ENCODE results near the gene GYPA. TPM values are rescaled to one million over a fixed set of nuclear protein-coding genes. Genes with fewer than 3 reads are reported as not detected.
"Not testable (repeated sequence)": the region's sequence is repeated elsewhere in the genome, so short reads cannot be mapped to it uniquely, and the experiment has no call there.

GYPA gene
- total RNA-seq, 6 experiments from 2014 or later = 0.20 to 3.6 (median 1.4) TPM; not detected in 3

DNA sequence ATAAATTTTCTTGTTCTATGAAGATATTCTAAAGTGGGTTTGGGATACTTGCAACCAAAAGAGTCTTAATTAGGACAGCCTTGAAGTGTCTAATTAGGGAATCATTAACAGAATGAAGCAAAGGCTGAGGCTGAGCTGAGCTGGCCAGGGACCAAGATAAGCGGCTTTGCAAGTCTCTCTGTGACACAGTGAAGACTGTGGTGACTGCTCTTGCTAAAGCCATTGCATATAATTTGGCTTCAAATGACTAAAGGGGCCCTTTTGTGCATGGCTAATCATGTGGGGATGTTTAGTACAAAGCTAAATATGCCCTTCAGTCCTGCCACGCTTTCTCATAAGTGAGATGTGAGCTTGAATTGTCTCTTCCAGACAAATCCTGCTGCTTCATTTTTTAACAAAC is 31.2 kb upstream of the GYPA start:
- Histone ChIP-seq H3K27me3 (no peaks in the 10 kb centered on the region), H3K4me3 (no peak overlapping the region), H3K9me3 (no peaks in the 10 kb centered on the region), H3K36me3 (no peaks in the 10 kb centered on the region), H3K4me1 (no peaks in the 10 kb centered on the region), H3K27ac (no peak overlapping the region)
- DNase-seq = no peak
- no peak for TF ChIP-seq POLR2A (IDR thresholded peaks at IDR 0.05)
- TF ChIP-seq, protein P1, sequence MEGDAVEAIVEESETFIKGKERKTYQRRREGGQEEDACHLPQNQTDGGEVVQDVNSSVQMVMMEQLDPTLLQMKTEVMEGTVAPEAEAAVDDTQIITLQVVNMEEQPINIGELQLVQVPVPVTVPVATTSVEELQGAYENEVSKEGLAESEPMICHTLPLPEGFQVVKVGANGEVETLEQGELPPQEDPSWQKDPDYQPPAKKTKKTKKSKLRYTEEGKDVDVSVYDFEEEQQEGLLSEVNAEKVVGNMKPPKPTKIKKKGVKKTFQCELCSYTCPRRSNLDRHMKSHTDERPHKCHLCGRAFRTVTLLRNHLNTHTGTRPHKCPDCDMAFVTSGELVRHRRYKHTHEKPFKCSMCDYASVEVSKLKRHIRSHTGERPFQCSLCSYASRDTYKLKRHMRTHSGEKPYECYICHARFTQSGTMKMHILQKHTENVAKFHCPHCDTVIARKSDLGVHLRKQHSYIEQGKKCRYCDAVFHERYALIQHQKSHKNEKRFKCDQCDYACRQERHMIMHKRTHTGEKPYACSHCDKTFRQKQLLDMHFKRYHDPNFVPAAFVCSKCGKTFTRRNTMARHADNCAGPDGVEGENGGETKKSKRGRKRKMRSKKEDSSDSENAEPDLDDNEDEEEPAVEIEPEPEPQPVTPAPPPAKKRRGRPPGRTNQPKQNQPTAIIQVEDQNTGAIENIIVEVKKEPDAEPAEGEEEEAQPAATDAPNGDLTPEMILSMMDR (IDR thresholded peaks at IDR 0.05) = no peak
- 50% methylated on average over 1 of the region's 2 CpGs for WGBS (ENCODE audit: insufficient coverage, low coverage, low lambda C conversion rate, missing lambda C conversion rate)
- intact Hi-C loops (cut with DNase I) = loop anchor here (10.0 kb wide), 2 partner anchors 883 to 893 kb away; no protein-coding TSS in a partner anchor
- ATAC-seq = no peak

DNA sequence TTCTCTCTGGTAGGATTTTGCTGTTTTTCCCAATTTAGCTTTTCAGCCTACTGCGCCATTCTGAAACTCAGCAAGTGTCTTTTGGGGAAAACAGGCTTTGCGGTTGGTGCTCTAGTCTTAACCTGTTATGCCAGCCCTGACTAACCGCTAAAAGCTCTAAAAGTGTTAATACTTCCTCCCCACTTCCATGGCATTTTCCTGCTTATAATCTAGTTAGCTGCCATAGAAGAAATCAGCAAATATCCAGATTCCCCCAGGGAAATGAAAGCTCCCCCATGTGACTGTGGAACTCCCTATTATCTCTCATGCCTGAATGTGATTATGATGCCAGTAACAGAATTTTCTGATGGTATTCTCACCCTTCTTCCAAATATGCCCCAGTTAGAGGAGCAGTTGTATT is 28.7 kb upstream of the GYPA start:
- WGBS (ENCODE audit: insufficient coverage, low coverage, low lambda C conversion rate, missing lambda C conversion rate) = 57% methylated on average over 2 of the region's 3 CpGs
- no peaks in the 10 kb centered on the region for H3K4me1 ChIP-seq
- intact Hi-C loops (cut with DNase I) = no loop called here
- no peaks in the 10 kb centered on the region for H3K9me3 ChIP-seq
- TF ChIP-seq, protein P1 (IDR thresholded peaks at IDR 0.05) = no peak
- no peak for TF ChIP-seq POLR2A (IDR thresholded peaks at IDR 0.05)
- no peak overlapping the region for H3K4me3 ChIP-seq
- DNase-seq (no peak), ATAC-seq (no peak)
- no peaks in the 10 kb centered on the region for H3K36me3 ChIP-seq
- no peak overlapping the region for H3K27ac ChIP-seq
- no peaks in the 10 kb centered on the region for H3K27me3 ChIP-seq

DNA sequence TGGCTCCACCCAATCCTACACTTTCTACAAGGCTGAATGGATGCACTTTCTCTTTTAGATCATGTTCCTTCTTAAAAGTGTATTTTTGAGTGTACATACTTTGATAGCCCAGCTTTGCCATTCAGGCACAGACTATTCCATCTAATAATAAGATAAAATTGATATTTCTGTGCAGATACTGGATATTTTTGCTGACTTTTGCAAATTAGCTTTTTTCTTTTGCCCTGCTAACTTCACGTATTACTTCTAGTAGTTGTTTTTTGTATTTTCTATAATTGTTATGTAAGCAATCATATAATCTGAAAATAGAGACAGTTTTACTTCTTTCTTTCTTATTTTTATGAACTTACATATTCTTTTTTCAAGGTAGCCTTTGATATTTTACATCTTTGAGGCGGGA is 13.5 kb upstream of the GYPA start:
- H3K4me3 ChIP-seq = no peak overlapping the region
- H3K27me3 ChIP-seq = no peaks in the 10 kb centered on the region
- H3K9me3 ChIP-seq = no peaks in the 10 kb centered on the region
- ATAC-seq = no peak
- no peak for DNase-seq
- H3K27ac ChIP-seq = no peak overlapping the region
- intact Hi-C loops (cut with DNase I) = no loop called here
- H3K4me1 ChIP-seq = no peaks in the 10 kb centered on the region
- TF ChIP-seq POLR2A (IDR thresholded peaks at IDR 0.05) = no peak
- TF ChIP-seq, protein P1 (IDR thresholded peaks at IDR 0.05) = no peak
- 58% methylated on average over 2 of the region's 2 CpGs for WGBS (ENCODE audit: insufficient coverage, low coverage, low lambda C conversion rate, missing lambda C conversion rate)
- no peaks in the 10 kb centered on the region for H3K36me3 ChIP-seq

DNA sequence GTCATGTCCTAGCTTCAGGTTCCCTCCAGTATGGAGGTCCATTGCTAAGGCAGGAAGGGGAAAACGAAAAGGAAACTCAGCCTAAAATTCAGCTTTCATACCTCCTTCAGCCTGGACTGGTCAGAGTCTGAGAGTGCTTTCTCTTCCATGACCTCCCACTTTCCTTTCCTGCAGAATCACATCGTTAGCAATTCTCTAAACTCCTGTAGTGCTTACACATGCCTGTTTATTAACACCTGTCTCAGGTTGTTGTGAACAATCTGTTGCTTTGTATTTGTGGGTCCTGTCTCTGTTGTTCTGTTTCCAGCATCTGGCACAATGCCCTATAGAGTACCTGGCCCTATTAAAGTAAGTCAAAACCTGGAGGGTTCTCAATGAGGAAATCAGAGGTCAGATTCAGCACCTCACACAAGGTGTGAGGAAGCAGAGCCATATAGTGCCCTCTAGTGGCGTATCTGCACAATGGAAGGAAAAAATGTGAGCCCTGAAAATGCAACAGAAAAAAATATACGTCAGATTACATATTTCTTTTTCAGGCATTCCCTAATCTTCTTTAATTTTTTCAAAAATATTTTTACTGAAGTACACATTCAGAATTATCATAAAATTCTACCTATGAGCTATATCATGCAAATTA is 2.3 kb upstream of the GYPA start:
- H3K27ac ChIP-seq; H3K4me1 ChIP-seq; H3K36me3 ChIP-seq; intact Hi-C loops (cut with DNase I); DNase-seq; H3K9me3 ChIP-seq; H3K4me3 ChIP-seq; H3K27me3 ChIP-seq: not testable (repeated sequence)
- 33% methylated on average over 4 of the region's 4 CpGs for WGBS (ENCODE audit: insufficient coverage, low coverage, low lambda C conversion rate, missing lambda C conversion rate)
- TF ChIP-seq, protein P1 (IDR thresholded peaks at IDR 0.05) = peak; percentile 50 to 76 (median 66)
- ATAC-seq = peak; percentile 62 to 81 (median 70)
